Peyer's patch (tissue), 4 donors: Measurements from ENCODE around the gene FNDC11.

Experiments used
- POLR2A ChIP-seq, 2 donors: fragments of 450-650 bp; IDR thresholded peaks; one replicate each; pipeline ENCODE4 v1.5.1; 2017; ENCODE audit warnings: antibody characterized with exemption in 2 of 2, mild to moderate bottlenecking in 2 of 2, moderate library complexity in 2 of 2
- TF ChIP-seq, protein P1 (sequence below), 6 experiments: fragments of 450-650 bp in 4 of 6; fragments of 200-600 bp in 2 of 6; sonication (generic) in 1 of 6; IDR thresholded peaks; one replicate each; pipeline ENCODE4 v1.5.1; 2017 to 2019; ENCODE audit warnings: antibody characterized with exemption in 6 of 6, mild to moderate bottlenecking in 3 of 6, moderate library complexity in 1 of 6

DNA sequence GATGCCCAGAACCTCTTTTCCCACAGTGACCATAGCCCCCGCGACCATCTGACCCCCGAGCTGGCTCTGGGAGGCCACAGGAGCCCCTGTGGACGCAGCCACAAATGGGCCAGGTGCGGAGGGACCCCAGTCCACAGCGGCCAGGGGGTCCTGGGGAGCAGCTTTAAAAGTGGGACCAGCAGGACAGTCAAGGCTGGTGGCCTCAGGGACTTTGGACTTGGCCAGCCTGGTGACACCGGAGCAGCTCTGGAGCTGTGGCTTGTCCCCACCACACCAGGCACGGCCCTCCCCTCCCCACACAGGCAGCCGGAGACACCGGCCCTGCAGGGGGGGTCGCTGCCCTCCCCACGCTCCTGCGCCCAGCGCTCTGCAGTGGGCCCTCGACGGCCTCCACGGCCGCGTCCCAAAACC lies 3.5 kb downstream of the FNDC11 start:
- TF ChIP-seq, protein P1, sequence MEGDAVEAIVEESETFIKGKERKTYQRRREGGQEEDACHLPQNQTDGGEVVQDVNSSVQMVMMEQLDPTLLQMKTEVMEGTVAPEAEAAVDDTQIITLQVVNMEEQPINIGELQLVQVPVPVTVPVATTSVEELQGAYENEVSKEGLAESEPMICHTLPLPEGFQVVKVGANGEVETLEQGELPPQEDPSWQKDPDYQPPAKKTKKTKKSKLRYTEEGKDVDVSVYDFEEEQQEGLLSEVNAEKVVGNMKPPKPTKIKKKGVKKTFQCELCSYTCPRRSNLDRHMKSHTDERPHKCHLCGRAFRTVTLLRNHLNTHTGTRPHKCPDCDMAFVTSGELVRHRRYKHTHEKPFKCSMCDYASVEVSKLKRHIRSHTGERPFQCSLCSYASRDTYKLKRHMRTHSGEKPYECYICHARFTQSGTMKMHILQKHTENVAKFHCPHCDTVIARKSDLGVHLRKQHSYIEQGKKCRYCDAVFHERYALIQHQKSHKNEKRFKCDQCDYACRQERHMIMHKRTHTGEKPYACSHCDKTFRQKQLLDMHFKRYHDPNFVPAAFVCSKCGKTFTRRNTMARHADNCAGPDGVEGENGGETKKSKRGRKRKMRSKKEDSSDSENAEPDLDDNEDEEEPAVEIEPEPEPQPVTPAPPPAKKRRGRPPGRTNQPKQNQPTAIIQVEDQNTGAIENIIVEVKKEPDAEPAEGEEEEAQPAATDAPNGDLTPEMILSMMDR (IDR thresholded peaks at IDR 0.05), result no peak
- no peak for TF ChIP-seq POLR2A (IDR thresholded peaks at IDR 0.05)
